A673 (cell line): ENCODE measurements around the gene RNF167. TPM values are rescaled to one million over a fixed set of nuclear protein-coding genes. Genes with fewer than 3 reads are reported as not detected.

Experiments
- BruUV-seq: library from RNA; stranded (reverse); fragments of 400-500 nt; replicated peaks from 2 replicates; lab custom pipeline; 2021; lab: Mats Ljungman, UMichigan
- CTCF ChIA-PET: fragments of 300-600 bp; sonication (Branson Sonifier 250); formaldehyde crosslinking; loops from one replicate; lab custom pipeline; 2022; ENCODE audit warnings: antibody characterized with exemption; lab: Charles Lee
- POLR2A ChIA-PET: fragments of 300-600 bp; sonication (Branson Sonifier 250); formaldehyde crosslinking; loops from one replicate; lab custom pipeline; 2022; ENCODE audit warnings: antibody characterized with exemption; ENCODE audit not compliant: low non-redundant PET; lab: Charles Lee
- DNase-seq: peaks from one replicate; pipeline ENCODE4 v3.0.0-alpha.2; 2015; ENCODE audit warnings: low spot score
- H3K27ac ChIP-seq: fragments of 200-600 bp; sonication (generic); 2 replicates; pipeline ENCODE4 v1.5.1; 2016; ENCODE audit warnings: mixed run types, low read depth, mild to moderate bottlenecking, mixed read lengths, antibody characterized with exemption, low read length; ENCODE audit not compliant: poor library complexity, severe bottlenecking
- H3K27me3 ChIP-seq: fragments of 200-600 bp; sonication (generic); replicated peaks from 2 replicates; pipeline ENCODE4 v1.6.1; 2017; ENCODE audit warnings: mixed run types, low read depth, mild to moderate bottlenecking, mixed read lengths, antibody characterized with exemption, low read length; ENCODE audit not compliant: insufficient read depth, poor library complexity
- H3K36me3 ChIP-seq: fragments of 200-600 bp; sonication (generic); 2 replicates; pipeline ENCODE4 v1.6.1; 2016; ENCODE audit warnings: mixed run types, mild to moderate bottlenecking, mixed read lengths, antibody characterized with exemption, low read length; ENCODE audit not compliant: insufficient read depth, poor library complexity, severe bottlenecking
- H3K4me1 ChIP-seq: fragments of 200-600 bp; sonication (generic); 2 replicates; pipeline ENCODE4 v1.6.1; 2017; ENCODE audit warnings: mixed run types, mild to moderate bottlenecking, mixed read lengths, antibody characterized with exemption, low read length; ENCODE audit not compliant: insufficient read depth, poor library complexity, severe bottlenecking
- H3K4me3 ChIP-seq: fragments of 200-600 bp; sonication (generic); 2 replicates; pipeline ENCODE4 v1.5.1; 2016; ENCODE audit warnings: low read depth, mixed run types, mild to moderate bottlenecking, mixed read lengths, low read length; ENCODE audit not compliant: poor library complexity, severe bottlenecking
- H3K9me3 ChIP-seq: fragments of 200-600 bp; sonication (generic); 2 replicates; pipeline ENCODE4 v1.6.1; 2016; ENCODE audit warnings: mixed run types, low read depth, mild to moderate bottlenecking, mixed read lengths, antibody characterized with exemption, low read length; ENCODE audit not compliant: poor library complexity, severe bottlenecking
- CTCF ChIP-seq: fragments of 300-800, 200-600 bp; sonication (generic); conservative IDR thresholded peaks from 2 replicates; pipeline ENCODE4 v1.5.1; 2017; ENCODE audit warnings: low read depth, mild to moderate bottlenecking, antibody characterized with exemption, low read length, moderate library complexity, mixed read lengths
- EZH2 ChIP-seq: fragments of 200-600 bp; sonication (generic); IDR thresholded peaks from 2 replicates; pipeline ENCODE4 v1.6.1; 2017; ENCODE audit warnings: borderline replicate concordance, low read depth, mild to moderate bottlenecking, mixed read lengths, antibody characterized with exemption, low read length; ENCODE audit not compliant: poor library complexity, severe bottlenecking
- intact Hi-C: fragments of 100-400 bp; cut with micrococcal nuclease; formaldehyde crosslinking; loops from one replicate; pipeline ENCODE4 v1.10.0; 2022; ENCODE audit not compliant: unreplicated experiment
- microRNA-seq: library from miRNA; unstranded; fragments of <30 nt; microRNA quantifications from one replicate; pipeline ENCODE4 v1.2.0, GENCODE V29; 2021
- total RNA-seq: library from RNA; stranded (reverse); gene quantifications from 2 replicates; pipeline ENCODE4 v1.2.3, GENCODE V29; 2021

RNF167 gene
- total RNA-seq, 1 experiment from 2014 or later = 77.3 TPM

GRCh38 chr17:4994081-4994595, 54.1 kb downstream of the RNF167 start:
- Histone ChIP-seq H3K9me3 (no peaks in the 10 kb centered on the region), H3K27ac (no peak overlapping the region), H3K36me3 (no peaks in the 10 kb centered on the region), H3K4me3 (no peak overlapping the region), H3K27me3 (no peaks in the 10 kb centered on the region), H3K4me1 (peaks cover 16% of the 10 kb centered on the region)
- no TSS peak for BruUV-seq
- TF ChIP-seq EZH2 (no peak), CTCF (no peak)
- peak; percentile 62 for DNase-seq
- intact Hi-C loops = no loop called here
- ChIA-PET CTCF (no interaction called here), POLR2A (no interaction called here)

Small RNA genes lying within 50 kb of the gene (microRNA-seq; reads per million reads assigned to microRNA genes)
- gene MIR6864 (not detected), gene MIR6865 (not detected)

Other genes starting within 250 kb of the RNF167 start
- gene PELP1, start 236.1 kb upstream of the RNF167 start, total RNA-seq = 142 and 161 TPM in 2 replicates
- gene ARRB2, start 229.6 kb upstream of the RNF167 start, total RNA-seq = 82.2 and 100 TPM in 2 replicates
- 13.7 and 22.5 TPM in 2 replicates for gene MED11, start 208.8 kb upstream of the RNF167 start, total RNA-seq
- gene ZMYND15, start 200.4 kb upstream of the RNF167 start, total RNA-seq = 0.17 and 0.37 TPM in 2 replicates
- gene CXCL16, start 200.3 kb upstream of the RNF167 start, total RNA-seq = 4.0 and 6.0 TPM in 2 replicates
- not detected in 2 replicates for gene TM4SF5, start 168.4 kb upstream of the RNF167 start, total RNA-seq
- gene VMO1, start 153.9 kb upstream of the RNF167 start, total RNA-seq = 28.6 and 39.7 TPM in 2 replicates
- not detected in 2 replicates for gene GLTPD2, start 151.3 kb upstream of the RNF167 start, total RNA-seq
- 332 and 371 TPM in 2 replicates for gene PSMB6, start 144.1 kb upstream of the RNF167 start, total RNA-seq
- gene PLD2, start 133.1 kb upstream of the RNF167 start, total RNA-seq = 20.1 and 31.7 TPM in 2 replicates
- 67.7 and 72.1 TPM in 2 replicates for gene MINK1, start 106.9 kb upstream of the RNF167 start, total RNA-seq
- 2.7 and 4.8 TPM in 2 replicates for gene C17orf107, start 40.7 kb upstream of the RNF167 start, total RNA-seq
- 0.21 and 0.79 TPM in 2 replicates for gene CHRNE, start 37.2 kb upstream of the RNF167 start, total RNA-seq
- not detected in 2 replicates for gene GP1BA, start 8.0 kb upstream of the RNF167 start, total RNA-seq
- 113 and 129 TPM in 2 replicates for gene SLC25A11, start 222 bp upstream of the RNF167 start, total RNA-seq
- gene PFN1, start 8.3 kb downstream of the RNF167 start, total RNA-seq = 1,021 and 1,026 TPM in 2 replicates
- gene ENO3, start 10.9 kb downstream of the RNF167 start, total RNA-seq = 12.3 and 16.6 TPM in 2 replicates
- 74.8 and 88.9 TPM in 2 replicates for gene SPAG7, start 27.5 kb downstream of the RNF167 start, total RNA-seq
- gene CAMTA2, start 47.4 kb downstream of the RNF167 start, total RNA-seq = 16.3 and 24.8 TPM in 2 replicates
- 0.62 and 0.72 TPM in 2 replicates for gene INCA1, start 57.3 kb downstream of the RNF167 start, total RNA-seq
- 92.6 and 95.9 TPM in 2 replicates for gene KIF1C, start 57.7 kb downstream of the RNF167 start, total RNA-seq
- not detected in 2 replicates for gene SLC52A1, start 95.2 kb downstream of the RNF167 start, total RNA-seq
- gene ZFP3, start 138.2 kb downstream of the RNF167 start, total RNA-seq = 8.4 and 8.9 TPM in 2 replicates
- gene ZNF232, start 171.6 kb downstream of the RNF167 start, total RNA-seq = 28.1 and 31.6 TPM in 2 replicates
- 0.07 and 0.24 TPM in 2 replicates for gene USP6, start 175.8 kb downstream of the RNF167 start, total RNA-seq